Measurements from ENCODE around the gene ERBB2. TPM values are rescaled to one million over a fixed set of nuclear protein-coding genes. Genes with fewer than 3 reads are reported as not detected.

Gene ERBB2
- total and polyA plus RNA-seq, 2 experiments from 2014 or later = 46.2 to 196 TPM

GRCh38 chr17:39740357-39741111 is 40.7 kb downstream of the ERBB2 start:
- Mint-ChIP-seq H3K4me3 (peak overlapping the region; percentile 88), H3K9me3 (no peaks in the 10 kb centered on the region; the same call in 2 of the 3 replicates), H3K27ac (peak overlapping the region; percentile 96), H3K36me3 (ENCODE audit: low read depth) (peaks cover 25% of the 10 kb centered on the region), H3K27me3 (ENCODE audit: insufficient read depth, low read depth, poor library complexity) (peaks cover 24% of the 10 kb centered on the region), H3K4me1 (peaks cover 40% of the 10 kb centered on the region)
- Histone ChIP-seq H3K4me3 (peak overlapping the region; percentile 98), H4K20me1 (replicated peaks; ENCODE audit: insufficient read depth) (no peaks in the 10 kb centered on the region), H3K36me3 (ENCODE audit: insufficient read depth) (no peaks in the 10 kb centered on the region), H3K27me3 (ENCODE audit: insufficient read depth) (no peaks in the 10 kb centered on the region), H2AFZ (no peak overlapping the region), H3K79me2 (replicated peaks; ENCODE audit: insufficient read depth) (peaks cover 18% of the 10 kb centered on the region), H3K27ac (ENCODE audit: low read depth) (peak overlapping the region; percentile 97), H3K9me2 (ENCODE audit: insufficient read depth) (no peaks in the 10 kb centered on the region), H3K4me2 (peak overlapping the region; percentile 100), H3F3A (replicated peaks; ENCODE audit: low read depth) (peaks cover 22% of the 10 kb centered on the region), H3K4me1 (ENCODE audit: insufficient read depth) (peaks cover 33% of the 10 kb centered on the region)
- DNase-seq (ENCODE audit: low spot score) (peak; percentile 95), ATAC-seq (peak; percentile 64)
- TF ChIP-seq EZH2 (IDR thresholded peaks at IDR 0.05; ENCODE audit: low read depth, unreplicated experiment) = no peak
- peak; percentile 52 for TF ChIP-seq POLR2AphosphoS5 (IDR thresholded peaks at IDR 0.05; ENCODE audit: low read depth)
- peak; percentile 73 for TF ChIP-seq CREB1 (CRISPR knock-in tag; IDR thresholded peaks at IDR 0.05; ENCODE audit: low read depth)
- TF ChIP-seq, protein P1, sequence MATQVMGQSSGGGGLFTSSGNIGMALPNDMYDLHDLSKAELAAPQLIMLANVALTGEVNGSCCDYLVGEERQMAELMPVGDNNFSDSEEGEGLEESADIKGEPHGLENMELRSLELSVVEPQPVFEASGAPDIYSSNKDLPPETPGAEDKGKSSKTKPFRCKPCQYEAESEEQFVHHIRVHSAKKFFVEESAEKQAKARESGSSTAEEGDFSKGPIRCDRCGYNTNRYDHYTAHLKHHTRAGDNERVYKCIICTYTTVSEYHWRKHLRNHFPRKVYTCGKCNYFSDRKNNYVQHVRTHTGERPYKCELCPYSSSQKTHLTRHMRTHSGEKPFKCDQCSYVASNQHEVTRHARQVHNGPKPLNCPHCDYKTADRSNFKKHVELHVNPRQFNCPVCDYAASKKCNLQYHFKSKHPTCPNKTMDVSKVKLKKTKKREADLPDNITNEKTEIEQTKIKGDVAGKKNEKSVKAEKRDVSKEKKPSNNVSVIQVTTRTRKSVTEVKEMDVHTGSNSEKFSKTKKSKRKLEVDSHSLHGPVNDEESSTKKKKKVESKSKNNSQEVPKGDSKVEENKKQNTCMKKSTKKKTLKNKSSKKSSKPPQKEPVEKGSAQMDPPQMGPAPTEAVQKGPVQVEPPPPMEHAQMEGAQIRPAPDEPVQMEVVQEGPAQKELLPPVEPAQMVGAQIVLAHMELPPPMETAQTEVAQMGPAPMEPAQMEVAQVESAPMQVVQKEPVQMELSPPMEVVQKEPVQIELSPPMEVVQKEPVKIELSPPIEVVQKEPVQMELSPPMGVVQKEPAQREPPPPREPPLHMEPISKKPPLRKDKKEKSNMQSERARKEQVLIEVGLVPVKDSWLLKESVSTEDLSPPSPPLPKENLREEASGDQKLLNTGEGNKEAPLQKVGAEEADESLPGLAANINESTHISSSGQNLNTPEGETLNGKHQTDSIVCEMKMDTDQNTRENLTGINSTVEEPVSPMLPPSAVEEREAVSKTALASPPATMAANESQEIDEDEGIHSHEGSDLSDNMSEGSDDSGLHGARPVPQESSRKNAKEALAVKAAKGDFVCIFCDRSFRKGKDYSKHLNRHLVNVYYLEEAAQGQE (IDR thresholded peaks at IDR 0.05; ENCODE audit: unreplicated experiment) = no peak
- TF ChIP-seq, protein P2, sequence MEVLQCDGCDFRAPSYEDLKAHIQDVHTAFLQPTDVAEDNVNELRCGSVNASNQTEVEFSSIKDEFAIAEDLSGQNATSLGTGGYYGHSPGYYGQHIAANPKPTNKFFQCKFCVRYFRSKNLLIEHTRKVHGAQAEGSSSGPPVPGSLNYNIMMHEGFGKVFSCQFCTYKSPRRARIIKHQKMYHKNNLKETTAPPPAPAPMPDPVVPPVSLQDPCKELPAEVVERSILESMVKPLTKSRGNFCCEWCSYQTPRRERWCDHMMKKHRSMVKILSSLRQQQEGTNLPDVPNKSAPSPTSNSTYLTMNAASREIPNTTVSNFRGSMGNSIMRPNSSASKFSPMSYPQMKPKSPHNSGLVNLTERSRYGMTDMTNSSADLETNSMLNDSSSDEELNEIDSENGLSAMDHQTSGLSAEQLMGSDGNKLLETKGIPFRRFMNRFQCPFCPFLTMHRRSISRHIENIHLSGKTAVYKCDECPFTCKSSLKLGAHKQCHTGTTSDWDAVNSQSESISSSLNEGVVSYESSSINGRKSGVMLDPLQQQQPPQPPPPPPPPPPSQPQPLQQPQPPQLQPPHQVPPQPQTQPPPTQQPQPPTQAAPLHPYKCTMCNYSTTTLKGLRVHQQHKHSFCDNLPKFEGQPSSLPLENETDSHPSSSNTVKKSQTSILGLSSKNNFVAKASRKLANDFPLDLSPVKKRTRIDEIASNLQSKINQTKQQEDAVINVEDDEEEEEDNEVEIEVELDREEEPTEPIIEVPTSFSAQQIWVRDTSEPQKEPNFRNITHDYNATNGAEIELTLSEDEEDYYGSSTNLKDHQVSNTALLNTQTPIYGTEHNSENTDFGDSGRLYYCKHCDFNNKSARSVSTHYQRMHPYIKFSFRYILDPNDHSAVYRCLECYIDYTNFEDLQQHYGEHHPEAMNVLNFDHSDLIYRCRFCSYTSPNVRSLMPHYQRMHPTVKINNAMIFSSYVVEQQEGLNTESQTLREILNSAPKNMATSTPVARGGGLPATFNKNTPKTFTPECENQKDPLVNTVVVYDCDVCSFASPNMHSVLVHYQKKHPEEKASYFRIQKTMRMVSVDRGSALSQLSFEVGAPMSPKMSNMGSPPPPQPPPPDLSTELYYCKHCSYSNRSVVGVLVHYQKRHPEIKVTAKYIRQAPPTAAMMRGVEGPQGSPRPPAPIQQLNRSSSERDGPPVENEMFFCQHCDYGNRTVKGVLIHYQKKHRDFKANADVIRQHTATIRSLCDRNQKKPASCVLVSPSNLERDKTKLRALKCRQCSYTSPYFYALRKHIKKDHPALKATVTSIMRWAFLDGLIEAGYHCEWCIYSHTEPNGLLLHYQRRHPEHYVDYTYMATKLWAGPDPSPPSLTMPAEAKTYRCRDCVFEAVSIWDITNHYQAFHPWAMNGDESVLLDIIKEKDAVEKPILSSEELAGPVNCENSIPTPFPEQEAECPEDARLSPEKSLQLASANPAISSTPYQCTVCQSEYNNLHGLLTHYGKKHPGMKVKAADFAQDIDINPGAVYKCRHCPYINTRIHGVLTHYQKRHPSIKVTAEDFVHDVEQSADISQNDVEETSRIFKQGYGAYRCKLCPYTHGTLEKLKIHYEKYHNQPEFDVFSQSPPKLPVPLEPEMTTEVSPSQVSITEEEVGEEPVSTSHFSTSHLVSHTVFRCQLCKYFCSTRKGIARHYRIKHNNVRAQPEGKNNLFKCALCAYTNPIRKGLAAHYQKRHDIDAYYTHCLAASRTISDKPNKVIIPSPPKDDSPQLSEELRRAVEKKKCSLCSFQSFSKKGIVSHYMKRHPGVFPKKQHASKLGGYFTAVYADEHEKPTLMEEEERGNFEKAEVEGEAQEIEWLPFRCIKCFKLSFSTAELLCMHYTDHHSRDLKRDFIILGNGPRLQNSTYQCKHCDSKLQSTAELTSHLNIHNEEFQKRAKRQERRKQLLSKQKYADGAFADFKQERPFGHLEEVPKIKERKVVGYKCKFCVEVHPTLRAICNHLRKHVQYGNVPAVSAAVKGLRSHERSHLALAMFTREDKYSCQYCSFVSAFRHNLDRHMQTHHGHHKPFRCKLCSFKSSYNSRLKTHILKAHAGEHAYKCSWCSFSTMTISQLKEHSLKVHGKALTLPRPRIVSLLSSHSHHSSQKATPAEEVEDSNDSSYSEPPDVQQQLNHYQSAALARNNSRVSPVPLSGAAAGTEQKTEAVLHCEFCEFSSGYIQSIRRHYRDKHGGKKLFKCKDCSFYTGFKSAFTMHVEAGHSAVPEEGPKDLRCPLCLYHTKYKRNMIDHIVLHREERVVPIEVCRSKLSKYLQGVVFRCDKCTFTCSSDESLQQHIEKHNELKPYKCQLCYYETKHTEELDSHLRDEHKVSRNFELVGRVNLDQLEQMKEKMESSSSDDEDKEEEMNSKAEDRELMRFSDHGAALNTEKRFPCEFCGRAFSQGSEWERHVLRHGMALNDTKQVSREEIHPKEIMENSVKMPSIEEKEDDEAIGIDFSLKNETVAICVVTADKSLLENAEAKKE (CRISPR knock-in tag; IDR thresholded peaks at IDR 0.05) = no peak
- TF ChIP-seq, protein P3, sequence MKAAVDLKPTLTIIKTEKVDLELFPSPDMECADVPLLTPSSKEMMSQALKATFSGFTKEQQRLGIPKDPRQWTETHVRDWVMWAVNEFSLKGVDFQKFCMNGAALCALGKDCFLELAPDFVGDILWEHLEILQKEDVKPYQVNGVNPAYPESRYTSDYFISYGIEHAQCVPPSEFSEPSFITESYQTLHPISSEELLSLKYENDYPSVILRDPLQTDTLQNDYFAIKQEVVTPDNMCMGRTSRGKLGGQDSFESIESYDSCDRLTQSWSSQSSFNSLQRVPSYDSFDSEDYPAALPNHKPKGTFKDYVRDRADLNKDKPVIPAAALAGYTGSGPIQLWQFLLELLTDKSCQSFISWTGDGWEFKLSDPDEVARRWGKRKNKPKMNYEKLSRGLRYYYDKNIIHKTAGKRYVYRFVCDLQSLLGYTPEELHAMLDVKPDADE (IDR thresholded peaks at IDR 0.05) = peak; percentile 57; the same call in 1 of the 2 replicates
- no peak for TF ChIP-seq ZNF114 (CRISPR knock-in tag; IDR thresholded peaks at IDR 0.05)
- TF ChIP-seq JUNB (IDR thresholded peaks at IDR 0.05; ENCODE audit: unreplicated experiment) = no peak
- TF ChIP-seq ZNF331 (CRISPR knock-in tag; IDR thresholded peaks at IDR 0.05; ENCODE audit: low read depth) = no peak

All from GM23338 (cell line).